Osteoblast (primary cell): ENCODE data around the gene GLTP. TPM values are rescaled to one million over a fixed set of nuclear protein-coding genes. Genes with fewer than 3 reads are reported as not detected.

Source experiments
- DNase-seq: peaks from one replicate; pipeline ENCODE4 v3.0.0; 2011; ENCODE audit warnings: low spot score, mixed read lengths; ENCODE audit not compliant: insufficient read length; ENCODE audit errors: missing footprints
- H2AFZ ChIP-seq: 2 replicates; pipeline ENCODE4 v1.6.0; 2011; ENCODE audit warnings: mild to moderate bottlenecking, low read length
- H3K27ac ChIP-seq: 2 replicates; pipeline ENCODE4 v1.5.1; 2011; ENCODE audit warnings: mild to moderate bottlenecking, low read depth, low read length, moderate library complexity
- H3K27me3 ChIP-seq: 2 replicates; pipeline ENCODE4 v1.6.0; 2012; ENCODE audit warnings: mild to moderate bottlenecking, control low read depth, inconsistent platforms, low read length, moderate library complexity; ENCODE audit not compliant: insufficient read depth
- H3K36me3 ChIP-seq: 2 replicates; pipeline ENCODE4 v1.5.1; 2011; ENCODE audit warnings: mild to moderate bottlenecking, low read length, control low read depth, moderate library complexity; ENCODE audit not compliant: insufficient read depth
- H3K4me1 ChIP-seq: 2 replicates; pipeline ENCODE4 v1.5.1; 2011; ENCODE audit warnings: mild to moderate bottlenecking, low read length, control low read depth, moderate library complexity; ENCODE audit not compliant: insufficient read depth
- H3K4me2 ChIP-seq: 2 replicates; pipeline ENCODE4 v1.6.0; 2011; ENCODE audit warnings: mild to moderate bottlenecking, low read length; ENCODE audit not compliant: insufficient read depth
- H3K4me3 ChIP-seq: fragments of 200-600 bp; sonication (generic); 3 replicates; pipeline ENCODE4 v1.5.1; 2012; ENCODE audit warnings: mild to moderate bottlenecking, low read length, inconsistent platforms; ENCODE audit not compliant: insufficient read depth
- H3K79me2 ChIP-seq: 2 replicates; pipeline ENCODE4 v1.6.0; 2012; ENCODE audit warnings: mild to moderate bottlenecking, low read length, control low read depth, inconsistent platforms; ENCODE audit not compliant: insufficient read depth
- H3K9me3 ChIP-seq: 2 replicates; pipeline ENCODE4 v1.5.1; 2011; ENCODE audit warnings: low read depth, low read length, control low read depth
- H4K20me1 ChIP-seq: 2 replicates; pipeline ENCODE4 v1.6.0; 2012; ENCODE audit warnings: mild to moderate bottlenecking, low read length, control low read depth; ENCODE audit not compliant: insufficient read depth
- total RNA-seq: library from RNA; depleted of rRNA; stranded (reverse); fragments of >200 nt; gene quantifications from 2 replicates; pipeline ENCODE4 v1.2.3, GENCODE V29; 2012
- TF ChIP-seq, protein P1 (sequence below): IDR thresholded peaks from 2 replicates; pipeline ENCODE4 v1.5.1; 2011; ENCODE audit warnings: mild to moderate bottlenecking, low read depth, low read length, moderate library complexity; ENCODE audit errors: extremely low read depth

The GLTP gene
- total RNA-seq, 1 donor = 50.3 TPM

DNA sequence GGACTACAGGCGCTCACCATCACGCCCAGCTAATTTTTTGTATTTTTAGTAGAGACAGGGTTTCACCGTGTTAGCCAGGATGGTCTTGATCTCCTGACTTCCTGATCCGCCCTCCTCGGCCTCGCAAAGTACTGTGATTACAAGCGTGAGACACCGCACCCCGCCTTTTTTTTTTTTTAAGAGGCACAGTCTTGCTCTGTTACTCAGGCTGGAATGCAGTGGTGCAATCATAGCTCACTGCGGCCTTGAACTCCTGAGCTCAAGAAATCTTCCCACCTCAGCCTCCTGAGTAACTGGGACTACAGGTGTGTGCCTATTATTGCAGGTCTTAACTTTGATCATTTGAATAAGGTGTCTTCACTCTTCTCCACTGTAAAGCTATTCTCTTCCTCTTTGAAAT, 5.3 kb upstream of the GLTP start:
- H4K20me1 ChIP-seq = no peaks in the 10 kb centered on the region
- H3K36me3 ChIP-seq = no peaks in the 10 kb centered on the region
- DNase-seq = no peak
- peaks cover 31% of the 10 kb centered on the region for H3K4me1 ChIP-seq
- H3K4me3 ChIP-seq = no peak overlapping the region
- H3K79me2 ChIP-seq = no peaks in the 10 kb centered on the region
- no peaks in the 10 kb centered on the region for H3K9me3 ChIP-seq
- no peak overlapping the region for H3K4me2 ChIP-seq
- TF ChIP-seq, protein P1, sequence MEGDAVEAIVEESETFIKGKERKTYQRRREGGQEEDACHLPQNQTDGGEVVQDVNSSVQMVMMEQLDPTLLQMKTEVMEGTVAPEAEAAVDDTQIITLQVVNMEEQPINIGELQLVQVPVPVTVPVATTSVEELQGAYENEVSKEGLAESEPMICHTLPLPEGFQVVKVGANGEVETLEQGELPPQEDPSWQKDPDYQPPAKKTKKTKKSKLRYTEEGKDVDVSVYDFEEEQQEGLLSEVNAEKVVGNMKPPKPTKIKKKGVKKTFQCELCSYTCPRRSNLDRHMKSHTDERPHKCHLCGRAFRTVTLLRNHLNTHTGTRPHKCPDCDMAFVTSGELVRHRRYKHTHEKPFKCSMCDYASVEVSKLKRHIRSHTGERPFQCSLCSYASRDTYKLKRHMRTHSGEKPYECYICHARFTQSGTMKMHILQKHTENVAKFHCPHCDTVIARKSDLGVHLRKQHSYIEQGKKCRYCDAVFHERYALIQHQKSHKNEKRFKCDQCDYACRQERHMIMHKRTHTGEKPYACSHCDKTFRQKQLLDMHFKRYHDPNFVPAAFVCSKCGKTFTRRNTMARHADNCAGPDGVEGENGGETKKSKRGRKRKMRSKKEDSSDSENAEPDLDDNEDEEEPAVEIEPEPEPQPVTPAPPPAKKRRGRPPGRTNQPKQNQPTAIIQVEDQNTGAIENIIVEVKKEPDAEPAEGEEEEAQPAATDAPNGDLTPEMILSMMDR = no peak
- H3K27ac ChIP-seq = no peak overlapping the region
- no peak overlapping the region for H2AFZ ChIP-seq
- no peaks in the 10 kb centered on the region for H3K27me3 ChIP-seq

DNA sequence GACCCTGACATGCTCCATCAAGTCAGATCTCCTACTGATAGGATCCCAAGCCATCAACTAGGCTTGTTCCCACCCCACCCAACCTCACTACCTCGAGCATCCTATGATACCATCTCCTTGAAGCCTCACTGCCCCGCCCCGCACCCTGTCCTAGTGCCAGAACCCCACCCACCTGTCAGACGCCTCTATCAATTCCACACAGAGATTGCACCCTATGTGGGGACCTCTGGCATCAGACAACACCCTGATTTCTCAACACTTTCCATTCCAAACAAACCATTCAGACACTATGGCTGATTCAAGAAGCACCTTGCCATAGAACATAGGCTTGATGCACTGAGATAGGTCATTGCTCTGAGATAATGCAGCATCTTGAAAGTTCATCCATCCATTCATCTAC, 3.1 kb upstream of the GLTP start:
- Histone ChIP-seq H3K4me2 (no peak overlapping the region), H3K36me3 (no peaks in the 10 kb centered on the region), H3K79me2 (peaks cover 17% of the 10 kb centered on the region), H4K20me1 (peaks cover 8% of the 10 kb centered on the region), H3K27me3 (no peaks in the 10 kb centered on the region), H3K4me1 (peaks cover 23% of the 10 kb centered on the region), H3K9me3 (no peaks in the 10 kb centered on the region), H2AFZ (no peak overlapping the region), H3K27ac (no peak overlapping the region), H3K4me3 (no peak overlapping the region)
- DNase-seq = peak; percentile 69
- TF ChIP-seq, protein P1 = no peak

DNA sequence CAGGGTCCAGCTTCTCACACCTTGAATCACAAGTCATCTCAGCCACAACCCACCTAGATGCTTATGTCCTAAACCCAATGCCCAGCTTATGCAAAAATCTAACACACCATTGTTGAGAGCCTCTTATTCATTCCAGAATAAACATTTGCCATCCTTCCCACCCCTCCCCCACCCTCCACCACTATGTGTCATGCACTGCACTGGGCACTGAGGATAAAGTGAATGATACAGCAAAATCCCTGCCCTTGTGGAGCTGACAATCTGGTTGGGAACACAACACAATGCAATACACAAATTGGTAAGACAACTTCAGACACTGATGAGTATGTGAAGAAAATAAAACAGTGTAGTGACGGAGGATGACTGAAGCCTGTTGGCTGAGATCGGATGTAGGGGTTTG, 1.4 kb upstream of the GLTP start:
- H3K4me2 ChIP-seq = no peak overlapping the region
- peaks cover 23% of the 10 kb centered on the region for H4K20me1 ChIP-seq
- H3K27ac ChIP-seq = no peak overlapping the region
- H3K4me3 ChIP-seq = no peak overlapping the region
- no peaks in the 10 kb centered on the region for H3K36me3 ChIP-seq
- H3K27me3 ChIP-seq = no peaks in the 10 kb centered on the region
- H2AFZ ChIP-seq = no peak overlapping the region
- no peak for DNase-seq
- no peaks in the 10 kb centered on the region for H3K9me3 ChIP-seq
- peaks cover 21% of the 10 kb centered on the region for H3K4me1 ChIP-seq
- peaks cover 34% of the 10 kb centered on the region for H3K79me2 ChIP-seq
- TF ChIP-seq, protein P1 = no peak

DNA sequence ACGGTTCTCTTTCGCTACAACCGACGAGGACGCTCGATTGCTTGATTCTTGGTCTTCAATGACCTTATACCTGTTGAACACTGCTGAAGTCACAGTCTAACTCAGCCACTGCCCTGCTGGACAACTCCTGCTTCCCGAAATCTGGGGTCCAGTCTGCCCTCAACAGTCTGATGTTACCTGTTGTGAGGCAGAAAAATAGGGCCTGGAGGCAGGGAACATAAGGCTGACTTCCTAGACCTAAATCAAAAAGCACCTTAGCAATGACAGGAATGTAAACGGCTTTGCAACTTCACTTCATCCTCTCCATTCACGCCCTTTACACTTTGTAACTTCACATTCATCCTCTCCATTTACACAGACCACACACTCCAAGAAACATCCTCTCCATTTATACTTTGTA, 597 bp upstream of the GLTP start:
- H3K4me1 ChIP-seq = peaks cover 21% of the 10 kb centered on the region
- no peak overlapping the region for H3K27ac ChIP-seq
- H3K4me3 ChIP-seq = peak overlapping the region; percentile 93
- H3K36me3 ChIP-seq = no peaks in the 10 kb centered on the region
- H3K9me3 ChIP-seq = no peaks in the 10 kb centered on the region
- H4K20me1 ChIP-seq = peaks cover 24% of the 10 kb centered on the region
- peak overlapping the region; percentile 96 for H3K4me2 ChIP-seq
- no peak for DNase-seq
- H2AFZ ChIP-seq = peak overlapping the region; percentile 94
- peaks cover 43% of the 10 kb centered on the region for H3K79me2 ChIP-seq
- TF ChIP-seq, protein P1 = no peak
- no peaks in the 10 kb centered on the region for H3K27me3 ChIP-seq
